H1 (cell line): ENCODE results near the gene SRPRA.

ENCODE experiments used
- CTCF ChIP-seq, 3 experiments: IDR thresholded peaks; 1 replicate in 2 of 3; 2 replicates in 1 of 3; pipeline versions ENCODE4 v1.5.1 to v1.6.1; 2011; ENCODE audit warnings: low read length in 3 of 3, mild to moderate bottlenecking in 3 of 3, inconsistent platforms in 2 of 3, low read depth in 1 of 3, moderate library complexity in 1 of 3; ENCODE audit not compliant: insufficient read depth in 1 of 3; ENCODE audit errors: control extremely low read depth in 1 of 3
- EP300 ChIP-seq, 2 experiments: IDR thresholded peaks; 1 replicate in 1 of 2; 2 replicates in 1 of 2; pipeline ENCODE4 v1.6.1; 2011 to 2012; ENCODE audit warnings: low read depth in 2 of 2, low read length in 2 of 2, mild to moderate bottlenecking in 2 of 2, borderline replicate concordance in 1 of 2, inconsistent platforms in 1 of 2, moderate library complexity in 1 of 2
- EZH2 ChIP-seq: fragments of 200-600 bp; sonication (generic); IDR thresholded peaks from 2 replicates; pipeline ENCODE4 v1.7.1; 2012; ENCODE audit warnings: low read depth, mild to moderate bottlenecking, moderate library complexity, low read length, inconsistent platforms; ENCODE audit not compliant: severe bottlenecking
- MAX ChIP-seq: IDR thresholded peaks from 2 replicates; pipeline ENCODE4 v1.6.1; 2012; ENCODE audit warnings: inconsistent platforms
- NANOG ChIP-seq: IDR thresholded peaks from 2 replicates; pipeline ENCODE4 v1.6.1; 2011; ENCODE audit warnings: low read length, low read depth, mild to moderate bottlenecking, inconsistent platforms; ENCODE audit not compliant: insufficient read depth, poor library complexity, severe bottlenecking
- POLR2AphosphoS5 ChIP-seq: IDR thresholded peaks from 2 replicates; pipeline ENCODE4 v1.6.1; 2011; ENCODE audit warnings: low read depth, low read length
- RAD21 ChIP-seq, 2 experiments: IDR thresholded peaks in 1 of 2; conservative IDR thresholded peaks in 1 of 2; 2 replicates each; pipeline ENCODE4 v1.6.1; 2011; ENCODE audit warnings: low read depth in 2 of 2, low read length in 2 of 2, improper control_type of control experiment in 1 of 2, inconsistent platforms in 1 of 2, mild to moderate bottlenecking in 1 of 2, moderate library complexity in 1 of 2
- SIN3A ChIP-seq, 2 experiments: IDR thresholded peaks in 1 of 2; conservative IDR thresholded peaks in 1 of 2; 2 replicates each; pipeline ENCODE4 v1.6.1; 2011 to 2012; ENCODE audit warnings: low read length in 2 of 2, improper control_type of control experiment in 1 of 2, low read depth in 1 of 2, mild to moderate bottlenecking in 1 of 2
- TAF1 ChIP-seq: IDR thresholded peaks from 2 replicates; pipeline ENCODE4 v1.6.1; 2011; ENCODE audit warnings: mild to moderate bottlenecking, low read depth, low read length
- TF ChIP-seq, protein P1 (sequence below): IDR thresholded peaks from 2 replicates; pipeline ENCODE4 v1.6.1; 2012; ENCODE audit warnings: inconsistent platforms

GRCh38 chr11:126268361-126268707 lies 361 bp downstream of the SRPRA start:
- TF ChIP-seq SIN3A (conservative IDR thresholded peaks at IDR 0.05 in 1 of 2, IDR thresholded peaks at IDR 0.05 in 1 of 2; ENCODE audit: low read depth in 1 of 2, low read length in 2 of 2) (no peak), EP300 (IDR thresholded peaks at IDR 0.05; ENCODE audit: borderline replicate concordance in 1 of 2, low read depth in 2 of 2, low read length in 2 of 2) (no peak), MAX (no peak), NANOG (no peak), TAF1 (no peak), POLR2AphosphoS5 (no peak), CTCF (IDR thresholded peaks at IDR 0.05; ENCODE audit: control extremely low read depth in 1 of 3, insufficient read depth in 1 of 3, low read depth in 1 of 3, low read length in 3 of 3) (no peak), EZH2 (no peak), RAD21 (IDR thresholded peaks at IDR 0.05 in 1 of 2, conservative IDR thresholded peaks at IDR 0.05 in 1 of 2; ENCODE audit: low read depth in 2 of 2, low read length in 2 of 2) (no peak)
- TF ChIP-seq, protein P1, sequence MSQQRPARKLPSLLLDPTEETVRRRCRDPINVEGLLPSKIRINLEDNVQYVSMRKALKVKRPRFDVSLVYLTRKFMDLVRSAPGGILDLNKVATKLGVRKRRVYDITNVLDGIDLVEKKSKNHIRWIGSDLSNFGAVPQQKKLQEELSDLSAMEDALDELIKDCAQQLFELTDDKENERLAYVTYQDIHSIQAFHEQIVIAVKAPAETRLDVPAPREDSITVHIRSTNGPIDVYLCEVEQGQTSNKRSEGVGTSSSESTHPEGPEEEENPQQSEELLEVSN, result no peak
